Endometrium (tissue), 2 donors: ENCODE measurements around the gene GAL.

Experiments
- FAIRE-seq: peaks from 2 replicates; lab custom pipeline; 2012; peaks lifted over from hg19 to GRCh38; lab: Jason Lieb, UNC
- donor health status: control.
- donor health status: control.

The GAL gene

GRCh38 chr11:68711114-68711513 is 26.8 kb downstream of the GAL start:
- FAIRE-seq, result no peak

DNA sequence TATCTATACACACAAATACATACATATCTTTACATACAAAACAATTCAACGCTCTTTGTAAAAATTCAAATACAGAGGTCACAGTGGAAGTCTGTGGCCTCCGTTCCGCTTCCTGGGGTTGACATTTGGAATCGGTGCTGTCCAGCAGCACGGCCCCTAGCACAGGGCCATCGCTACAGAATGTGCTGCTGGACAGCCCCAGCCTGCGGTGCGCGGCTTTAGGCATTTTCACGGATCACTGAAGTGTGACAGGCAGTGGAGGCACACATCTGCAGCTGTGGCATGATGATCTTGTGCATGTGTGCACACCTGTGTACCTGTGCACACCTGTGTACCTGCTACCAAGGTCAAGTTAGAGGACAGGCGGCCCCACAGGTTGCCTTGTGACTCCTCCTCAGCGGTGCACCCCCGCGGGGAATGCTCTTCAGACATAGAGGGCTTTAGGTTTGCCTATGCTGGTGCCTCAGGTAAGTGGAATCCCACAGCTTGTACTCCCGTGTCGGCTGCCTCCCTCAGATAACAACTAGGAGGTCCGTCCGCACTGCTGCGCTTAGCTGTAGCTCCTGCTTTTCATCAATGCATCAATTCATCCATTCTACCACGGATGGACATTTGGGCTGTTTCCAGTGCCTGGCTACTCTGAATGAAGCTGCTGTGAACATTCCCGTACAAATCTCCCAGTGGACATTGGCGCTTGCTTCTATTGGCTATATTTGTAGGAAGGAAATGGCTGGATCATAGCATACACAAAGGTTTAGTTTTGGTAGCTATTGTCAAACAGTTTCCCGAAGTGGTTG is 29.9 kb downstream of the GAL start:
- no peak for FAIRE-seq

GRCh38 chr11:68715456-68716122 is 31.2 kb downstream of the GAL start:
- FAIRE-seq, result no peak

- FAIRE-seq, result no peak
Measured at GRCh38 chr11:68721075-68721474, 36.7 kb downstream of the GAL start.

- no peak for FAIRE-seq
Measured at GRCh38 chr11:68722143-68722542, 37.8 kb downstream of the GAL start.

- no peak for FAIRE-seq
Measured at GRCh38 chr11:68724293-68724692, 39.9 kb downstream of the GAL start.

- no peak for FAIRE-seq
Measured at GRCh38 chr11:68727783-68728182, 43.4 kb downstream of the GAL start.

DNA sequence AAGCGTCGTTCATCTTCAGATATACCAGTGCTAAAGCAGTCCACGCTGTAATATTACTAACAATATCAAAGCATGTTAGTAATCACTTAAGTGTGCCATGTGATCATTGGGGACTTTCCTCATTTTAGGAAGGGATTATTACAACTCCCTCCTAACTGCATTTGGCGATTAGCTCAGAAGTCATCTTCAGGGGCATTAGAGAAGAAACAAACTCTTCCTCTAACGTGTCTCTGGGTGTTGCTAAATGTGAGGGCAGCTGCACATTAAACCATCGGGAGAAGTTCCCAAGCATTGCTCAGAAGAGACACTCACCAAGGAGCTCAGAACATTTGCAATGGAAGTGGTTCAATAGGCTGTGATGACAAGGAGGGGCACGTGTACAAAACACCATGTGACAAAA is 49.8 kb downstream of the GAL start:
- no peak for FAIRE-seq

DNA sequence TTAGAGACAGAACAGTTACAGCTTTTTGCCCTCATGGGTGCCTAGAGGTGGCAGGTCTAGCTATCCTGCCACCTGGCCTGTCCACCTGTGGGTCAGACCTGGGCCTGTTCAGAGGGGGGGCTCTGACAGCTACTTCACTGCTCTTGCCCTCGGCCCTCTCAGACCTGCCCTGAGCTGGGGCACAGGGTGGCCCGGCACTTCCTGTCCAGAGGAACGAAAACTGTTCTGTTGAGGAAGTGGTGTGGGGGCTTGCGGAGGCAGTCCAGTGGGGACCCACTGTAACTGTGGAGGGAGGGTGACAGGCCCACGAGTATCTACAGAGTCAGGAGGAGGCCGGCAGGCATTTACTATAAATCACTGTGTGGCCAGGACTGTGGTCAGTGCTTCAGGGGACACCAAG is 50.8 kb downstream of the GAL start:
- FAIRE-seq, result no peak

DNA sequence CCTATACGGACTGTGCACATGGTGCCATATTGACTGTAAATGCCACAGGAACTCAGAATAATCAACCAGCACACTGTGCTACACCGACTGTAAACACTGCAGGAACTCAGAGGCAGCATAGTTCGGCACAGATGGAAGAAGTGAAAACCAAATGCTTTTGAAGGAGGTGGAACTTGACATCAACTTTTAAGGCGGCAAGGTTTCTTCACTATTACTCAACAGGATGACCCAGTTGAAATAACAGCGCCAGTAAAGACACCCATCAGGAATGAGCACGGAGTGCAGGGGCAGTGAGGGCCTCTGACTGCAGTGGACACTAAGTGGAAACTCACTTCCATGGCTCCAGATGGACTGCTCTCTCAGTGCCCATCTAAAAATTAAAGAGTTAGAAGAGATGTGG is 51.3 kb downstream of the GAL start:
- no peak for FAIRE-seq
